GM19238 (cell line): Measurements from ENCODE around the gene RTL10.
A peak's percentile ranks its signal among the peaks of the same experiment; 100 is the strongest.

Source experiments
- DNase-seq: peaks from one replicate; pipeline ENCODE4 v3.0.0; 2011; ENCODE audit warnings: low spot score; ENCODE audit not compliant: insufficient read length

Gene RTL10

GRCh38 chr22:19854778-19855503 is at the start of gene RTL10, which contains the start of gene GNB1L:
TSS of gene RTL10 (minus strand) at chr22:19854874. CDS start at chr22:19852261, 2,613 bp downstream.
TSS of gene GNB1L (minus strand) at chr22:19854874. CDS start at chr22:19821355, 33,519 bp downstream.
- peak; percentile 94 for DNase-seq

DNA sequence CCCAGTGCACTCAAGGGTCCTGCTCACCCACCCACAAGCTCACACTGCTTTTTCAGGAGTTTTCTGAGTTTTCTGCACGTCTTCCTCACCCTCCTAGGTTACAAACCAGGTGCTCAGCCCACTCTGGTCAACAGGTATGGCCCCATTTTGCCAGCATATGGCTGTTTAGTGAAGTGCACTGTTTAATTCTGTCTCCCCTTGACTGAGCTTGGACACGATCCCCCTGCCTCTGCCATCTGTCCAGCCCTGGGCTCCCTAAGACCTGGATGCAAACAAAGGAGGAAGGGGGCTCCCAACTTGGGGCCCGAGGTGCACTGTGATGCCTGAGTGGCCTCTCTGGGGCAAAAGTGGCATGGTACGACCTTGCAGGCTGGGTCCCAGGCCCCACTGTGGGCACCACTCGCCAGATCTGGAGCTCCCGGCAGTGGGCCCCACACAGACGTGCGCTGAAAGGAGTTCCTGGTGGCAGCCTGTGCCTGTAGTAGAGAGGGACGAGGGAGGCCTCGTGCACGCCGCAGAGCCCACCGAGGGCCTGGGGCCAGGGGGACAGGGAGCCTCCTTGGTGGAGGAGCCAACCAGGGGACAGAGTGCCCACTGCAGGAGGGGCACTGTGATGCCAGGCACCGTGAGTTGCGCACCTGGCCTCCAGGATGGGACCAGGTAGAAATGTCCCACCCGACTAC is 49.6 kb upstream of the RTL10 start:
- no peak for DNase-seq

GRCh38 chr22:19903513-19903912 is 48.8 kb upstream of the RTL10 start:
- DNase-seq: no peak

DNA sequence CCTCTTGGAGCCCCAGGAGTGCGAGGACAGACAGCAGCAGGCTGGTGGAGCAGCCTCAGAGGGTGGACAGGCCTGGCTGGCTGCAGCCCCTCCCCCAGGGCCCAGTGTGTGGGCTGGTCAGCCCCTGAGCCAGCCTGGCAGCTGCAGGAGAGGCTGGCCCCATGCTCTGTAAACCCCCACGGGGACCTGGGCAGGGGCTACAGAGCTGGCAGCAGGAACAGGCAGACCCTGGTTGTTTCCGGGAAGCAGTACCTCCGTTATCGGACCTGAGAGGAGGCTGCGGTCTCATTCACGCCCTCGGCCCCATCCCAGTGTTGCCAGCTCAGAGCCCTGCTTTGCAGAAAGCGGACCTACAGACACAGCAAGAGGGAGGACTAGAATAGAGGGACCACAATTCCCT is 48.4 kb upstream of the RTL10 start:
- DNase-seq: no peak

- DNase-seq: no peak
These were observed 47.6 kb upstream of the RTL10 start for GRCh38 chr22:19902245-19902715.

GRCh38 chr22:19901577-19902244 is 47.0 kb upstream of the RTL10 start:
- no peak for DNase-seq

- no peak for DNase-seq
These were observed 46.2 kb upstream of the RTL10 start for GRCh38 chr22:19900707-19901436.

DNA sequence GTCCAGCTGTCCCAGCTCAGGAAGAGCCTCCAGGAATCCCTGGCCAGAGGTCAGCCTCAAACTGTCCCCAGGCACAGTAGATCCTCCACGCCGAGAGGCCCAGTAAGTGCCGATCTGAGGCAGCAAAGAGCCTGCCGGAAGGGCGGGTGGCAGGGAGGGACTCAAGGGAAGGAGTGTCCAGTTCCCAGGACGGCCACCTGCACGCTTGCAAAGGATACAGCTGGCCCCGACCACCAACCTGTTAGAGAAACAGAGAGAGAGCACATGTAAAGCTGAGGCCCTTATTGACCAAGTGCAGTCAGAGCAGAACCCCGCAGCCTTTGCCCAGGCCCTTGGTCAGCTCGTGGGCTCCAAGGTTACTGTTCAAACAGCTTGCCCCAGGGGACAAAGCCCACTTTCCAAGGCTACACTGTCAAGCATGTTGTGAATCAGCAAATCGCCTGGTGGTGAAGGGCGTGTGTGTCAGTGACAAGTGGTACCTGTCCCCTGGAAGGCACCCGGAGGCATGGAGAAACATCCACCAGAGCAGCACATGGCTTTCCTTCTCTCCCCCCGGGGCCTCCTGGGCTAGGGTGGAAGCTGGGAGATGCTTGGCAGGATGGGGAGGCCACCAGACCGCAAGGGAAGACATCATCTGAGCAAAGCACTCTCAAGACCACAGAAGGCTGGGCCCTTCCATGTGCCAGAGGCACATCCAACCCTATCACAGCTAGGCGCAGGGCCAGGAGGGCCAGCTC is 44.3 kb upstream of the RTL10 start:
- DNase-seq: no peak

DNA sequence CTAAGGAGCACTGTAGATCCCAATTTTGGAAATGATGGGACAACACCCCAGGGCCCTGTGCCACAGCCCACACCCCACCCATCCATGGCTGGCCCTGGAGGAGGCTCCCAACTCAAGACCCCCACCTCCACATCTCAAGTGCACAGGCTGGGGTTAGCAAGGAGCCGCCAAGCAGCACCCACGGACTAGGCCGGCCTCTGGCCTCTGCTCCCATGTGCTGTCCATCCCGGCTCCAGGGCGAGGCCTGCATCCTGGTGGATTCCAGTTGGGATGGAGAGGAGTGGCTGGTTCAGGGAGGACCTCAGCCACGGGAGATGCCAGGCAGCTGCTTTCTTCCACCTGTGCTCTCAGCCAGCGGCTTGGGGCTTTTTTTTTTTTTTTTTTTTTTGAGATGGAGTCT is 43.5 kb upstream of the RTL10 start:
- DNase-seq: no peak

- DNase-seq: no peak
These were observed 43.1 kb upstream of the RTL10 start for GRCh38 chr22:19897726-19898125.

DNA sequence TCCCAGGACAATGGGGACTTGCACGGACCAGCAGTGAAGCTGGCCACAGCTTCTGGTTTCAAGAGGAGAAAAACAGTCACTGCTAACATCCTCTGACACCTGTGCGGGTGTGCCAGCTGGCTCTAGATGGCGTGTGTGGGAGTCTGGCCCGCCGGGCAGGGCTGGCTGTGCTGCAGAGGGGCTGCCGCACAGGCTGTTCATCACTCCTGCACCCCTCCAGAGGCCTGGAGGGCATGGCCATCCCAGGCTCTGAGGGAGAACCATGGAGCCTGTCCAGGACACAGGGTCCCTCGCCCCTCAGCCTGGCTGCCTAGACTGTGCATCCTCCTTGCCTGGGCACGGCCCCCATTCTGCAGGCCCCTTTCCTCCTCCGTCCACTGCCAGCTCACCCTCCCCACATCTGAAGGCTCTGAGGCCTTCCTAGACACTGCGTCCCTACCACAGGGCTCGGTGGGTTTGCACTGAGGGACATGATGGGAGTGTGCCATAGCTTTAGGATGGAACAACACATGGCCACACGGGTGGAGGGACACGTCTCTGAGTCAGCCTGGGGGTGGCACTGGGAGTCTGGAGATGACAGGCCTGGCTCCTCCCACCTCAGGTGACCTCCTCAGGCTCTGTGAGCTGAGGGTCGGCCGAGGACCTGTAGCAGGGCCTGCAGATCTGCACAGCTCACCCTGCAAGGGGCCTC is 42.1 kb upstream of the RTL10 start:
- no peak for DNase-seq

DNA sequence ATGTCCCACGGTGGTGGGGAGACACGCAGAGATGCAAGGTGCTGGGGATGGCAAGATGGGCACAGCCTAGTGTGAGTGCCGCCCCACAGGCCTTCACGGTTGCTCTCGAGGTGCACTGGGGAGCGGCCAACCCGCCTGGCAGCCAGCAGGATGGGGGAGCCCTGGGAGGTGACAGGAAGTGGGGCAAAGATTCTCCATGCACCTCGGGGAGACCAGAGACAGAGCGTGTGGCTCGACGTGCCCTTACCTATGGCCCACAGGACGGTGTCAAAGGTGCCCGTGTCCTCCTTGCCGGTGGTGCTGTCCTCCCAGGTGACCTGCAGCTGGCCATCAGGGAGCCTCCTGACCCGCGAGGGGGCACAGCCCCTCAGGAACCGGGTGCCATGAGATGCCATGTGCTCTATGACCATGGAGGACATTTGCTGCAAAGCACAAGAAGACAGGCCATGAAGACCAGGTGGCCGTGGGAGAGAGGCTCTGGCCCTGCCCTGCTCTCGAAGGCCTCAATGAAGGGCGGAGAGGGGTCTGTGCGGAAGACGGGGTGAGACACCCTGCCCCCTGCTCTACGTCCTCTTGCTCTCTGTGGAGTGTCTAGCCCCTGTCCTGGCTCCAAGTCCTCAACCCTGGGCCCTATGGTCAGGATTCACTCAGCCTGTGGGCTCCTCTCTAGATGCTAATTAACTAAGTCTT is 40.6 kb upstream of the RTL10 start:
- no peak for DNase-seq

GRCh38 chr22:19893363-19893762 is 38.7 kb upstream of the RTL10 start:
- DNase-seq: no peak

- no peak for DNase-seq
These were observed 38.3 kb upstream of the RTL10 start for GRCh38 chr22:19892925-19893324.

DNA sequence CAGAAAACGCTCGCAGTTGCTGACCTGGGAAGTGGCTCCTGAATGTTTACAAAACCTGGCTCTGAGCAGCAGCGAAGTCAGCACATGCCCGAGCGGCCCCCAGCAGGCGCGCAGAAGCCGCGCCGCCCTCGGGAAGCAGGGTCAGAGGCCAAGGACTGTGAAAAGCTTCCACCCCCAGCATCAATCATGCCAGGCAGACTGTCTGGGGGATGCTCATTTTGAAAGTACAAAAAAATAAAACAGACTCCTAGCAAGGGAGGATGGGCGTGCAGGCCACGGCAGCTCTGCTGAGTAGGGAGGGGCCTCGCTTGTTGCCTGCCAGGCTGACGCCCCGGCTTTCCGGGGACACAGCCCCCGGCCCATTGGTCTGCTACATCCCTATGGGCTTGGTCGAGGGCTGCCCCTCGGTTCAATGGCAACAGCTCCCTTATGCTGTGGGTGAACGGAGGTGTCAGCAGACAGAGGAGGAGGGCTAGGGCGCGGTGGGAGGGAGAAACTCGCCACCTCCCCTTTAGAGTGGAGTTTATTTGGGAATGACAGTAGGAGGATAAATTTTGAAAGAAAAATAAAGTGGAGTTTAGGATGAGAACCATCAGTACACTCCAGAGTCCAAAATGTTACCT is 37.7 kb upstream of the RTL10 start:
- peak; percentile 45 for DNase-seq

- DNase-seq: peak; percentile 81
These were observed 36.9 kb upstream of the RTL10 start for GRCh38 chr22:19891317-19892256.

GRCh38 chr22:19890502-19891316 is 36.0 kb upstream of the RTL10 start:
- DNase-seq: no peak
